WI38 (cell line): ENCODE results near the gene BCAS3.

Source experiments
- H3K4me3 ChIP-seq: 2 replicates; pipeline ENCODE4 v1.5.1; 2011; ENCODE audit warnings: low read depth, mild to moderate bottlenecking, control low read depth, low read length
- CTCF ChIP-seq: IDR thresholded peaks from 2 replicates; pipeline ENCODE4 v1.5.1; 2012; ENCODE audit warnings: low read depth, mild to moderate bottlenecking, control low read depth, low read length

BCAS3 gene

DNA sequence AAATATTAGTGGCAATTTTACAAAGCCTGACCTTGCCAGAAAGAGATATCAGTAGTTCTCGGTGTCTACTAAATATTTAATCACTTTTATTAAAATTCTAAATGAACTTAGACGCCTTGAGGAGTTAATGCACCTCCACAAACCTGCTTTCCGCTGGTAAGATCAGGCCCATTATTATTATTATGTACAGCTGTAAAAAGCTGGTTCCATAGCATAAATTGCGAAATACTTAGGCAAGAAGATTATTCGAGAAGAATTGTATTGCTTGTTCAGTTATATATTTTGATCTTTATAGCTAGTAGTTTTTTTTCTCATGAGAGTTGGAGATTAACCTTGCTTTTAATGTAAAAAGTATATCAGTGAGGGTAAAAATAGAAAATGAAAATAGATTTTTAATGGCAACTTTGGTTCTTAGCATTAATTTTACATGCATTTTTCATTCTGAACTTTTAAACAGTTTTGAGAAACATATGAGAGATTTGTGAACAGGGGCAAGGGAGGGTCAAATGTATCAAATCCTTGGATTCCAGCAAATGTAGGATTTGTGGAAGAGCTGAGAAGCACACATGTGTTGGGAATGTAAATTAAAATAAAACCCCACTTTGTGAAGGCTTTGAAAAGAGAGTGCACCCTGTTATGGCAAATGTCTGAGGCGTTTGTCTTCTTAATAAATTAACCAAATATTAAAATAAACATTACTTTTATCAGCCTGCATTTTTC lies 471.6 kb downstream of the BCAS3 start:
- TF ChIP-seq CTCF: no peak

DNA sequence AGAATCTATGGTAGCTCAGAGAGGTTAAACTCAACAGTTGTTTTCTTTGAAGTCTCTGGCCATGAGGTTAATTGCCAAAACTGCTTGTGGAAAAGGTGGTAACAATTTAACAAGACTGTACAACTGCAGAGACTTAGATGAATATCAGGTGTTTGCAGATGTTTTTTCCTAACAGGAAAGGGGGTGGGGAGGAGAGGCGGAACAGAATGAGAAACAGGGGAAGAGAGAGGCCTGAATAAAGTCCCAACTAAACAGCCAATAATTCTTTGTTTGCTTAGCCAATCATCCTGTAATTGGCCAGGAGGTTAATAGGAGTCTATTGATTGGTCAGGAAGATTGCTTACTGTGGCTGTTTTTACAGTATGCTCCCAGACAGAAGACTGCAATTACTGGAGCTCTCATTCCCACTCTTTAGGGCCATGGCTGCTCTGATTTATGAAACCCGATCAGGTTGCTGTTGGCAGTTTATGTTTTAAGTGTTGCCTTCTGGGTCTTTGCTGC lies 472.3 kb downstream of the BCAS3 start:
- TF ChIP-seq CTCF: no peak

More for the DNA sequence above, 471.6 kb downstream of the BCAS3 start:
- H3K4me3 ChIP-seq: no peak overlapping the region

DNA sequence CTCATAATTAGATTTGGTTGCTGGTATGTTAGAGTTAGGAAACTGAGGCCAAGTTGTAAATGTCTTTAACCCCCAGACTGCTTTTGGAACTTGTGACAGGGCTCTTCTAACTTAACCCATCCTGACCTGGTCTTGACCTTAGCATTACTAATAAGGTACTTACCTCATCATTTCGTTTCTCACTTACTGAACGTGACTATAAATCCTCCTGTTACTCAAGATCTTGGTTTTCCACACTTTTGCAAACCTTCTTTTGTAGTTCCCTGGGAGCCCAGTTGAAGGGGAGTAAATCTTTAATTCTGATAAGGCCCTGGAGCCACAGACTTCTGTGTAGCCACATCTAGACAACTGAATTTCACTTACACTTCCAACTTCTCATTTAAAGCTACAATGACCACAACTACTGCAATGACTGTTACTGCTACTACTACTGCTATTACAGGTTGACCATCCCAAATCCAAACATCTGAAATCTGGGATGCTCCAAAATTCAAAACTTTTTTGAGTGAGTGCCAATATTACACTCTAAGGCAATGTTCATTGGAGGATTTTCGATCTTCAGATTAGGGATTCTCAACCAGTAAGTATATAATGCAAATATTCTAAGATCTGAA lies 473.1 kb downstream of the BCAS3 start:
- no peak for TF ChIP-seq CTCF
- H3K4me3 ChIP-seq: no peak overlapping the region

More for the DNA sequence above, 472.3 kb downstream of the BCAS3 start:
- H3K4me3 ChIP-seq: no peak overlapping the region

DNA sequence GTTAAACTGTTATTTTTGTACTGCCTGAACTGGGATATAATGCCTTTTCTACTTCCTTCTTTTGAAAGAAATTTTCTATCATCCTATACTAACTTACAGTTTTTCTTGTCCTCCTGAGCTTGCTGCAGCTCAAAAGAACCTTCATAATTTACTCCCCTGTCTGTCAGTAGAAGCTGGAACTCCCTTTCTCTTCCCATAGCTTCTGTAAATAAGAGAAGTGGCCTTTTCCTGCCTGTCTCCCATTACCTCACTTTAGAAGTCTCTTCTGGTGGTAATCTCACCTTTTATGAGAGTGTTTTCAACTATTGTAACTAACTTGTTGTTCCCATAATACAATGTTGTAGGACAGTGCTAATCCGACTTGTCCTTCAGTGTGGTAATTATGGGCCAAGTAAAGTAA lies 475.2 kb downstream of the BCAS3 start:
- TF ChIP-seq CTCF: no peak
- H3K4me3 ChIP-seq: no peak overlapping the region

GRCh38 chr17:61155590-61156237 lies 478.1 kb downstream of the BCAS3 start:
- no peak overlapping the region for H3K4me3 ChIP-seq
- no peak for TF ChIP-seq CTCF

- TF ChIP-seq CTCF: no peak
- H3K4me3 ChIP-seq: peak overlapping the region; percentile 50
These were observed 479.7 kb downstream of the BCAS3 start for GRCh38 chr17:61157246-61157886.
